ENCODE results near the gene XPC. TPM values are rescaled to one million over a fixed set of nuclear protein-coding genes. Genes with fewer than 3 reads are reported as not detected.
A peak's percentile ranks its signal among the peaks of the same experiment; 100 is the strongest.

Gene XPC
- total RNA-seq, 2 donors from 2014 or later, result 33.2 to 34.9 TPM

- TF ChIP-seq POLR2A (IDR thresholded peaks at IDR 0.05) (no peak), CTCF (IDR thresholded peaks at IDR 0.05) (no peak)
Observed at GRCh38 chr3:14218355-14218754, 40.0 kb upstream of the XPC start.

GRCh38 chr3:14216257-14217048 is 38.1 kb upstream of the XPC start:
- WGBS, 2 donors, result 61 to 62% methylated on average over 22 of the region's 22 CpGs
- TF ChIP-seq POLR2A (IDR thresholded peaks at IDR 0.05) (no peak), CTCF (IDR thresholded peaks at IDR 0.05) (peak in 4 of 7 experiments; percentile 7 to 37 (median 20))
- intact Hi-C loops (cut with DNase I), result no loop called here
- no peaks in the 10 kb centered on the region for H3K36me3 ChIP-seq (replicated peaks in 1 of 2; ENCODE audit: insufficient read depth in 1 of 2, low read depth in 2 of 2)
- peak in 1 of 4 donors; percentile 76 for DNase-seq
- H3K27me3 ChIP-seq, result no peaks in the 10 kb centered on the region
- no peak overlapping the region for H3K4me3 ChIP-seq
- ATAC-seq, result peak; percentile 33
- no peaks in the 10 kb centered on the region for H3K4me1 ChIP-seq
- no peaks in the 10 kb centered on the region for H3K9me3 ChIP-seq
- peak overlapping the region in 1 of 4 donors; percentile 5 for H3K27ac ChIP-seq

More at GRCh38 chr3:14218355-14218754, 40.0 kb upstream of the XPC start:
- H3K27ac ChIP-seq, result no peak overlapping the region
- no peaks in the 10 kb centered on the region for H3K4me1 ChIP-seq
- DNase-seq (no peak), ATAC-seq (no peak)
- intact Hi-C loops (cut with DNase I), result no loop called here
- no peaks in the 10 kb centered on the region for H3K36me3 ChIP-seq (replicated peaks in 1 of 2; ENCODE audit: insufficient read depth in 1 of 2, low read depth in 2 of 2)
- no peaks in the 10 kb centered on the region for H3K9me3 ChIP-seq
- no peaks in the 10 kb centered on the region for H3K27me3 ChIP-seq
- no peak overlapping the region for H3K4me3 ChIP-seq

- no peaks in the 10 kb centered on the region for H3K9me3 ChIP-seq
- ATAC-seq, result no peak
- WGBS, 2 donors, result 93% methylated on average over 4 of the region's 4 CpGs
- no peaks in the 10 kb centered on the region for H3K27me3 ChIP-seq
- no peak overlapping the region for H3K27ac ChIP-seq
- no peak for TF ChIP-seq CTCF (IDR thresholded peaks at IDR 0.05)
- no peak for TF ChIP-seq POLR2A (IDR thresholded peaks at IDR 0.05)
- no peaks in the 10 kb centered on the region for H3K4me1 ChIP-seq
- no peak overlapping the region for H3K4me3 ChIP-seq
- intact Hi-C loops (cut with DNase I), result no loop called here
- DNase-seq, result no peak
- no peaks in the 10 kb centered on the region for H3K36me3 ChIP-seq (replicated peaks in 1 of 2; ENCODE audit: insufficient read depth in 1 of 2, low read depth in 2 of 2)
Observed at GRCh38 chr3:14214764-14215163, 36.4 kb upstream of the XPC start.

- Histone ChIP-seq H3K36me3 (replicated peaks in 1 of 2; ENCODE audit: insufficient read depth in 1 of 2, low read depth in 2 of 2) (no peaks in the 10 kb centered on the region), H3K9me3 (no peaks in the 10 kb centered on the region), H3K27me3 (no peaks in the 10 kb centered on the region), H3K4me1 (no peaks in the 10 kb centered on the region), H3K4me3 (no peak overlapping the region), H3K27ac (no peak overlapping the region)
- no peak for TF ChIP-seq CTCF (IDR thresholded peaks at IDR 0.05)
- no peak for TF ChIP-seq POLR2A (IDR thresholded peaks at IDR 0.05)
- intact Hi-C loops (cut with DNase I), result no loop called here
- WGBS, 2 donors, result 83 to 87% methylated on average over 7 of the region's 7 CpGs
- DNase-seq (no peak), ATAC-seq (no peak)
Observed at GRCh38 chr3:14213066-14213774, 34.8 kb upstream of the XPC start.
